ENCODE measurements around the gene ATF7. TPM values are rescaled to one million over a fixed set of nuclear protein-coding genes. Genes with fewer than 3 reads are reported as not detected.

The ATF7 gene
- total RNA-seq, 2 donors from 2014 or later = 37.9 to 46.7 TPM

- H3K9me3 ChIP-seq = no peaks in the 10 kb centered on the region
- no peaks in the 10 kb centered on the region for H3K27me3 ChIP-seq (replicated peaks; ENCODE audit: insufficient read depth)
- TF ChIP-seq POLR2AphosphoS5 (IDR thresholded peaks at IDR 0.05) (peak; percentile 69), POLR2A (IDR thresholded peaks at IDR 0.05) (no peak), CTCF (IDR thresholded peaks at IDR 0.05) (peak; percentile 79 to 98 (median 91))
- peak; percentile 71 for DNase-seq (ENCODE audit: low spot score)
- 14% methylated on average over 5 of the region's 5 CpGs for WGBS
- no peaks in the 10 kb centered on the region for H3K36me3 ChIP-seq
- peak overlapping the region; percentile 32 to 72 for H3K27ac ChIP-seq
- intact Hi-C loops (cut with DNase I) = loop anchor here (2.0 to 10.0 kb wide), 3 partner anchors 81 to 199 kb away; partner anchors contain the start of gene ATF7
- peaks cover 4% of the 10 kb centered on the region for H3K4me1 ChIP-seq (replicated peaks)
- no peak overlapping the region for H3K4me3 ChIP-seq
Observed at GRCh38 chr12:53543539-53543938, 82.6 kb downstream of the ATF7 start.

GRCh38 chr12:53539526-53539925 is 86.7 kb downstream of the ATF7 start:
- no peak for DNase-seq (ENCODE audit: low spot score)
- TF ChIP-seq POLR2AphosphoS5 (IDR thresholded peaks at IDR 0.05) = no peak
- TF ChIP-seq POLR2A (IDR thresholded peaks at IDR 0.05) = no peak
- no peak for TF ChIP-seq CTCF (IDR thresholded peaks at IDR 0.05)
- Histone ChIP-seq H3K9me3 (no peaks in the 10 kb centered on the region), H3K4me1 (replicated peaks) (peaks cover 11% of the 10 kb centered on the region), H3K36me3 (peaks cover 0 to 3% of the 10 kb centered on the region in 2 donors), H3K27me3 (replicated peaks; ENCODE audit: insufficient read depth) (no peaks in the 10 kb centered on the region), H3K4me3 (no peak overlapping the region), H3K27ac (peak overlapping the region; percentile 65 to 82)
- 95% methylated on average over 3 of the region's 3 CpGs for WGBS
- intact Hi-C loops (cut with DNase I) = no loop called here

GRCh38 chr12:53538209-53538689 is 87.9 kb downstream of the ATF7 start:
- TF ChIP-seq POLR2A (IDR thresholded peaks at IDR 0.05) = no peak
- peak; percentile 91 for TF ChIP-seq POLR2AphosphoS5 (IDR thresholded peaks at IDR 0.05)
- no peaks in the 10 kb centered on the region for H3K27me3 ChIP-seq (replicated peaks; ENCODE audit: insufficient read depth)
- H3K4me3 ChIP-seq = no peak overlapping the region
- intact Hi-C loops (cut with DNase I) = no loop called here
- H3K27ac ChIP-seq = peak overlapping the region; percentile 65 to 82
- peak; percentile 83 for DNase-seq (ENCODE audit: low spot score)
- peaks cover 7% of the 10 kb centered on the region for H3K4me1 ChIP-seq (replicated peaks)
- H3K36me3 ChIP-seq = peaks cover 0 to 3% of the 10 kb centered on the region in 2 donors
- 13% methylated on average over 1 of the region's 1 CpG for WGBS
- H3K9me3 ChIP-seq = no peaks in the 10 kb centered on the region

- no peak overlapping the region for H3K4me3 ChIP-seq
- intact Hi-C loops (cut with DNase I) = no loop called here
- H3K4me1 ChIP-seq (replicated peaks) = peaks cover 7% of the 10 kb centered on the region
- no peak for DNase-seq (ENCODE audit: low spot score)
- H3K27ac ChIP-seq = no peak overlapping the region
- TF ChIP-seq CTCF (IDR thresholded peaks at IDR 0.05) (no peak), POLR2AphosphoS5 (IDR thresholded peaks at IDR 0.05) (no peak), POLR2A (IDR thresholded peaks at IDR 0.05) (no peak)
- H3K27me3 ChIP-seq (replicated peaks; ENCODE audit: insufficient read depth) = no peaks in the 10 kb centered on the region
- WGBS = 92% methylated on average over 3 of the region's 3 CpGs
- no peaks in the 10 kb centered on the region for H3K9me3 ChIP-seq
- H3K36me3 ChIP-seq = peaks cover 0 to 6% of the 10 kb centered on the region in 2 donors
Observed at GRCh38 chr12:53536962-53537361, 89.2 kb downstream of the ATF7 start.

GRCh38 chr12:53533471-53533870 is 92.7 kb downstream of the ATF7 start:
- peaks cover 7% of the 10 kb centered on the region for H3K4me1 ChIP-seq (replicated peaks)
- H3K27me3 ChIP-seq (replicated peaks; ENCODE audit: insufficient read depth) = no peaks in the 10 kb centered on the region
- no peaks in the 10 kb centered on the region for H3K9me3 ChIP-seq
- H3K4me3 ChIP-seq = no peak overlapping the region
- 51% methylated on average over 2 of the region's 2 CpGs for WGBS
- no peak for TF ChIP-seq CTCF (IDR thresholded peaks at IDR 0.05)
- no peak for TF ChIP-seq POLR2AphosphoS5 (IDR thresholded peaks at IDR 0.05)
- no peak for TF ChIP-seq POLR2A (IDR thresholded peaks at IDR 0.05)
- H3K36me3 ChIP-seq = peaks cover 0 to 6% of the 10 kb centered on the region in 2 donors
- DNase-seq (ENCODE audit: low spot score) = no peak
- no peak overlapping the region for H3K27ac ChIP-seq
- intact Hi-C loops (cut with DNase I) = no loop called here
